Neural crest cell (in vitro differentiated cells): ENCODE measurements around the gene FDXR. TPM values are rescaled to one million over a fixed set of nuclear protein-coding genes. Genes with fewer than 3 reads are reported as not detected.

Experiments
- DNase-seq: peaks from one replicate; pipeline ENCODE4 v3.0.0; 2021; ENCODE audit warnings: low read depth, mixed read lengths, low spot score
- H3K27ac Mint-ChIP-seq: one replicate; pipeline ENCODE4 v1.8.0; 2021; ENCODE audit warnings: mild to moderate bottlenecking, mixed read lengths; ENCODE audit not compliant: unreplicated experiment
- H3K27me3 Mint-ChIP-seq: 2 replicates; pipeline ENCODE4 v1.8.0; 2021; ENCODE audit warnings: low read depth, mild to moderate bottlenecking, mixed read lengths
- H3K36me3 Mint-ChIP-seq: 2 replicates; pipeline ENCODE4 v1.8.0; 2021; ENCODE audit warnings: low read depth, mild to moderate bottlenecking, mixed read lengths
- H3K4me1 Mint-ChIP-seq: 2 replicates; pipeline ENCODE4 v1.8.0; 2021; ENCODE audit warnings: mixed read lengths
- H3K4me3 Mint-ChIP-seq: one replicate; pipeline ENCODE4 v1.8.0; 2021; ENCODE audit warnings: mild to moderate bottlenecking, mixed read lengths
- H3K9me3 Mint-ChIP-seq: 2 replicates; pipeline ENCODE4 v1.8.0; 2021; ENCODE audit warnings: mixed read lengths
- total RNA-seq: library from RNA; stranded (reverse); gene quantifications from 2 replicates; pipeline ENCODE4 v1.2.1, GENCODE V29; 2021
- TF ChIP-seq, protein P1 (sequence below): fragments of 200-600 bp; sonication (generic); conservative IDR thresholded peaks from 2 replicates; pipeline ENCODE4 v1.5.0; 2021; ENCODE audit warnings: antibody characterized with exemption, mild to moderate bottlenecking

The FDXR gene
- total RNA-seq, 1 donor from 2014 or later, result 14.8 TPM

DNA sequence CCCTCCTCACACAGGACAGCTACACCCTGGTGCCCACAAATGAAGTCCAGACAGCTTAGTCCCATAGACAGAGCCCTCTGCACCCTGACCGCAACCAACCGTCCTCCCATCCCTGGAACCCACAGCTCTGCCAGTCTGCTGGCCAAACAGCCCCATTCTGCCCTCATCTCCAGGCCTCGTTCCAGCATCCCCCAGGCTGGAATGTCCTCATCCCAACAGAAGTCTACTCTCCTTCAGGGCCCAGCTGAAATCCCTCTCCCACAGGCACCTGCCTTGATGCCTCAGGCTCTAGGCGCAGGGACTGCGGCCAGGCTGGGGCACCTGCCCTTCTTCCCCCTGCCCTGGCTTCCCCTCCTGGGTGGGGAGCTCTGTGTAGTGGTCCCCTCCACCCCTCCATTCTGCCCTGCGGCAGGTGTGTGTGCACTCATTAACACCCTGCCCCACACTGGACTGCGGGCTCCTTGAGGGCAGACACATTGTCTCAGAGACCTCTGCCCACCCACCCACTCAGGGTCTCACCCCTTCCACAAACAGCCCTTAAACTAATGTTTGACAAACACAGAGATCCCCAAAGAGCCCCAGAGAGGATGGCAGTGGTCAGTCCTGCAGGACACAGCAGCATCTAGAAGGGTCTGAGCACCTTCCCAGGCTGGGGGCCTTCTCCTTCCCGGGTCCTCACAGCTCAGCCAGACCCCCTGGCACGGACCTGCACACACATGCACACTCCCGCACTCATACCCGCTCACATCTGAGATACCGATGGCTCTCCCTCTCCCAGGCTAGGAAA, 13.9 kb downstream of the FDXR start:
- Mint-ChIP-seq H3K4me1 (peaks cover 6% of the 10 kb centered on the region), H3K4me3 (no peak overlapping the region), H3K27me3 (peaks cover 94% of the 10 kb centered on the region), H3K27ac (no peak overlapping the region), H3K9me3 (no peaks in the 10 kb centered on the region), H3K36me3 (no peaks in the 10 kb centered on the region)
- DNase-seq, result no peak
- TF ChIP-seq, protein P1, sequence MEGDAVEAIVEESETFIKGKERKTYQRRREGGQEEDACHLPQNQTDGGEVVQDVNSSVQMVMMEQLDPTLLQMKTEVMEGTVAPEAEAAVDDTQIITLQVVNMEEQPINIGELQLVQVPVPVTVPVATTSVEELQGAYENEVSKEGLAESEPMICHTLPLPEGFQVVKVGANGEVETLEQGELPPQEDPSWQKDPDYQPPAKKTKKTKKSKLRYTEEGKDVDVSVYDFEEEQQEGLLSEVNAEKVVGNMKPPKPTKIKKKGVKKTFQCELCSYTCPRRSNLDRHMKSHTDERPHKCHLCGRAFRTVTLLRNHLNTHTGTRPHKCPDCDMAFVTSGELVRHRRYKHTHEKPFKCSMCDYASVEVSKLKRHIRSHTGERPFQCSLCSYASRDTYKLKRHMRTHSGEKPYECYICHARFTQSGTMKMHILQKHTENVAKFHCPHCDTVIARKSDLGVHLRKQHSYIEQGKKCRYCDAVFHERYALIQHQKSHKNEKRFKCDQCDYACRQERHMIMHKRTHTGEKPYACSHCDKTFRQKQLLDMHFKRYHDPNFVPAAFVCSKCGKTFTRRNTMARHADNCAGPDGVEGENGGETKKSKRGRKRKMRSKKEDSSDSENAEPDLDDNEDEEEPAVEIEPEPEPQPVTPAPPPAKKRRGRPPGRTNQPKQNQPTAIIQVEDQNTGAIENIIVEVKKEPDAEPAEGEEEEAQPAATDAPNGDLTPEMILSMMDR, result no peak

DNA sequence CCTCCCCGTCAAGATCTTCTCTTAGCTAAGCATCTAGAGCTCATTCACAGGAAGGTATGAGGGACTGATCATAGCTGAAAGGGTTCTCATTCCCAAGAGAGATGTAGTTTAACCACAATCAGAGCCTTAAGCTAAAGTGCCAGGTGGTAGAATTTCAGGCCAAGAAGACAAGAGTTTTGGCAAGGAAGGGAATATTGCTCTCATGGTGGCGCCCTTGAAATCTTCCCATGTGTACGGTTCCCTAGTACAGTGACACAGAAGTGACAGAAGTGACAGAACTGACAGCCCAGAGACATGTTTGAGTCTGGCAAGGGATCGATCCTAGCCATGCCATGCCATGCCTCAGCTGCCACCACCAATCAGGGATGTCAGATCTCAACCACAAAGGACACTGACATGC, 15.6 kb downstream of the FDXR start:
- TF ChIP-seq, protein P1, result no peak
- H3K27ac Mint-ChIP-seq, result no peak overlapping the region
- H3K4me3 Mint-ChIP-seq, result no peak overlapping the region
- no peaks in the 10 kb centered on the region for H3K36me3 Mint-ChIP-seq
- no peaks in the 10 kb centered on the region for H3K9me3 Mint-ChIP-seq
- DNase-seq, result no peak
- H3K4me1 Mint-ChIP-seq, result peaks cover 4% of the 10 kb centered on the region
- peaks cover 93% of the 10 kb centered on the region for H3K27me3 Mint-ChIP-seq

DNA sequence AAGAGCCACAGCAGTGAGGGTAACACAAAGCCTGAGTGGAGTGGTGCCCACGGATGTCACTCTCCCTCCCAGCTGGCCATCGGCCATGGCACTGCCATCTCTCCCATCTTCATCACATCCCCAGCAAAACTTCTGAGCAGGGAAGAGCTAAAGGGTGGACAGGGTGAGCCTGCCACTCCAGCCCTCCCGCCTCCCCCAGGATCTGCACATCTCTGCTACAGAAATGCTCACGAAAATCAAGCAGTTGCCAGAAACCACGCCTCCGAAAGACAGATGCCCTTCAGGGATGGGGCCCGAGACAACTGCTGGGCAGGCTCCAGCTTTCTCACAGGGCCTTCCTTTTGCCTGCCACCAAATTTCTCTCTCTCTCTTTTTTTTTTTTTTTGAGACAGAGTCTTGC, 16.7 kb downstream of the FDXR start:
- no peaks in the 10 kb centered on the region for H3K4me1 Mint-ChIP-seq
- DNase-seq, result no peak
- TF ChIP-seq, protein P1, result no peak
- H3K4me3 Mint-ChIP-seq, result no peak overlapping the region
- no peaks in the 10 kb centered on the region for H3K36me3 Mint-ChIP-seq
- peaks cover 91% of the 10 kb centered on the region for H3K27me3 Mint-ChIP-seq
- H3K9me3 Mint-ChIP-seq, result no peaks in the 10 kb centered on the region
- H3K27ac Mint-ChIP-seq, result no peak overlapping the region

DNA sequence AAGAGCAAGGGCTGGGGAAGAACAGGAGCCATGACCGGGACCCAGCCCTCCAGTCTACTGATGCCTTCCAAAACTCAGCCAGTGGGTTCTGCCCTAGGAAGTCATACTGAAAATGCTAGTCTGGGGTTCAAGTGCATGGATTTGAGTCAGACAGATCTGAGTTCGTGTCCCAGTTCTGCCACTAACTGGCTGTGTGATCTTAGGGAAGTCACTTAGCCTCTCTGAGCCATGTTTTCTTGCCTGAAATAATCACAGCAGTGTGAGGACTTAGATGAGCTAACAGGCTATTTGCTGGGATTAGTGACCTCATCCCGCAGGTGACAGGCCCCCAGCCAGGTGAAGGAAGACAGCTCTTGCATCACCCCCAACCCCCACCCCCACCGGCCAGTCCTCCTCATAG, 17.5 kb downstream of the FDXR start:
- Mint-ChIP-seq H3K36me3 (no peaks in the 10 kb centered on the region), H3K9me3 (no peaks in the 10 kb centered on the region), H3K27me3 (peaks cover 91% of the 10 kb centered on the region), H3K4me1 (no peaks in the 10 kb centered on the region), H3K27ac (no peak overlapping the region), H3K4me3 (no peak overlapping the region)
- TF ChIP-seq, protein P1, result no peak
- no peak for DNase-seq

DNA sequence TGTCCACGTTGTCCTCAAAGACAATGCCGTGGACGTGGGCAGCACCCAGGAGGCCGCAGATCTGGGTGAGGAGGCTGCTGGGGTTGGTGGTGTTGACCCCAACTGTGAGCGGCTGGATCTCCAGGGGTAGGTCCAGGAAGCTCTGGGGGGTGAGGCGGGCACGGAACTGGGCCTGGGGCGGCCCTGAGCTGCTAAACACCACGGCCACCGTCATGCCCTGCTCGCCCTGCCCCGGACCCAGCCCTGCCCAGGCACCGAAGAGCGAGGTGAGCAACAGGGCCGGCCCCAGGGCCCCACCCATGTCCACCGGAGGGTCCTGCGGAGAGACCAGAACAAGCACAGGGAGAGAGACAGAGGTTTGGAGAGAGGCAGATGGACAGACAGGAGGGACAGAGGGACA, 18.0 kb downstream of the FDXR start:
- TF ChIP-seq, protein P1, result no peak
- H3K27me3 Mint-ChIP-seq, result peaks cover 91% of the 10 kb centered on the region

More for the DNA sequence above, 18.0 kb downstream of the FDXR start:
- H3K9me3 Mint-ChIP-seq, result no peaks in the 10 kb centered on the region
- H3K4me1 Mint-ChIP-seq, result no peaks in the 10 kb centered on the region
- H3K36me3 Mint-ChIP-seq, result no peaks in the 10 kb centered on the region
- no peak for DNase-seq
- H3K27ac Mint-ChIP-seq, result no peak overlapping the region
- H3K4me3 Mint-ChIP-seq, result no peak overlapping the region
